ENCODE measurements around the gene CNGB1.
"Not testable (repeated sequence)": the region's sequence is repeated elsewhere in the genome, so short reads cannot be mapped to it uniquely, and the experiment has no call there.

The CNGB1 gene

GRCh38 chr16:58010886-58011285, 40.0 kb upstream of the CNGB1 start:
- TF ChIP-seq CTCF (IDR thresholded peaks at IDR 0.05; ENCODE audit: extremely low read depth, missing control alignments): no peak
- no peak for DNase-seq (ENCODE audit: low spot score)

DNA sequence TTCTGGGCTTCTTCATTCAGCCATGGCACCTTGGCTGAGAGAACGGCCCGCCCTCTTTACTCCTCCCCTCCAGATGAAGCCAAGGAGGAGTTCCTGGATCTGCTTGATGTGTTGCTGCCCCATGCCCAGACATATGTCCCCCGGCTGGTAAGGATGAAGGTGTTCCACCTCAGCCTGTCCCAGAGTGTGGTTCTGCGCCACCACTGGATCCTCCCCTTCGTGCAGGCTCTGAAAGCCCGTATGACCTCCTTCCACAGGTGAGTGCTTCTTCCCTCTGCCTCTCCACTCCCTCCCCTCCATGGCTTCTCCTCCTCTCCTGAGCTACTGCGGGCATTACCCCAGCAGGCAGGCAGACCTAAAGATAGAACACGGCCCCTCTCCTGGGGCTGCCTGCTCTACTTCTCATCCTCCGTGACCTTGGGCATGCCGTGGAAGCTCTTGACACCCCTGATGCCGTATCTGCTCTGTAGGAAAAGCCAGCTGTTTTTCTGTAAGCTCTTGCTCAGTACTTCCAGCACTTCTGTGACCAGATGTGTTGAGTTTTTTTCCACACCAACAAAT, 39.0 kb upstream of the CNGB1 start:
- DNase-seq (ENCODE audit: low spot score): no peak
- TF ChIP-seq CTCF (IDR thresholded peaks at IDR 0.05; ENCODE audit: extremely low read depth, missing control alignments): no peak

DNA sequence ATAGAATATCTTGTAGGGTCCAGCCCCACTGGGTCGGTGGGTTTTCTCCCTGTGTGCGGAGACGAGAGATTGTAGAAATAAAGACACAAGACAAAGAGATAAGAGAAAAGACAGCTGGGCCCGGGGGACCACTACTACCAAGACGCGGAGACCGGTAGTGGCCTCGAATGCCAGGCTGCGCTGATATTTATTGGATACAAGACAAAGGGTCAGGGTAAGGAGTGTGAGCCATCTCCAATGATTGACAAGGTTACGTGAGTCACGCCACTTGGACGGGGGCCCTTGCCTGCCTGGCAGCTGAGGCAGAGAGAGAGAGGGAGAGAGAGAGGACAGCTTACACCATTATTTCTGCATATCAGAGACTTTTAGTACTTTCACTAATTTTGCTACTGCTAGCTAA, 33.8 kb upstream of the CNGB1 start:
- DNase-seq (ENCODE audit: low spot score): not testable (repeated sequence)

GRCh38 chr16:58002936-58003335, 32.0 kb upstream of the CNGB1 start:
- DNase-seq (ENCODE audit: low spot score): no peak
- TF ChIP-seq CTCF (IDR thresholded peaks at IDR 0.05; ENCODE audit: extremely low read depth, missing control alignments): no peak

DNA sequence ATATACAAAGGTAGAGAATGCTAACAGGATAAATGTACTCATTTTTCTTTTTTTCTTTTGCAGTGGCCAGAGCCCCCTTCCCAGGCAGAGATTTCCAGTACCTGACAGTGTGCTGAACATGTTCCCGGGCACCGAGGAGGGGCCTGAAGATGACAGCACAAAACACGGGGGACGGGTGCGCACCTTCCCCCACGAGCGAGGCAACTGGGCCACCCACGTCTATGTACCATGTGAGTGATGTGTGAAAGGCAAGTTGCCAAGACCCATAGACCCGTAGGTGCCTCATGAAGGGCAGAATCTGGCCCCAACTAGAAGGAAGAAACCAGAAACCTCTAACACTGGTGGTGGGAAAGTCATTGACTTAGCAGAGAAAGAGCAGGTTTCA, 31.5 kb upstream of the CNGB1 start:
- DNase-seq (ENCODE audit: low spot score): no peak
- no peak for TF ChIP-seq CTCF (IDR thresholded peaks at IDR 0.05; ENCODE audit: extremely low read depth, missing control alignments)

GRCh38 chr16:58001781-58002415, 31.0 kb upstream of the CNGB1 start:
- no peak for DNase-seq (ENCODE audit: low spot score)
- TF ChIP-seq CTCF (IDR thresholded peaks at IDR 0.05; ENCODE audit: extremely low read depth, missing control alignments): no peak

- peak; percentile 54 for TF ChIP-seq CTCF (IDR thresholded peaks at IDR 0.05; ENCODE audit: extremely low read depth, missing control alignments)
- DNase-seq (ENCODE audit: low spot score): peak; percentile 98
Observed at GRCh38 chr16:58000706-58001676, 30.1 kb upstream of the CNGB1 start, which contains the start of gene USB1. Gene USB1, plus strand, starts transcription at chr16:58001407. Its CDS starts 77 bp downstream, at chr16:58001484.

Data from GM20000 (cell line).